H9 (cell line): ENCODE data around the gene RCN1. TPM values are rescaled to one million over a fixed set of nuclear protein-coding genes. Genes with fewer than 3 reads are reported as not detected.
"Not testable (repeated sequence)": the region's sequence is repeated elsewhere in the genome, so short reads cannot be mapped to it uniquely, and the experiment has no call there.

Experiments used
- DNase-seq: peaks from one replicate; pipeline ENCODE4 v3.0.0-alpha.2; 2017
- H2AFZ ChIP-seq: one replicate; pipeline ENCODE4 v1.6.1; 2013; ENCODE audit warnings: mild to moderate bottlenecking, low read length, control low read depth, moderate library complexity
- H2AK5ac ChIP-seq: 2 replicates; pipeline ENCODE4 v1.6.1; 2013; ENCODE audit warnings: low read length, control low read depth, mixed read lengths; ENCODE audit not compliant: insufficient read length
- H2BK120ac ChIP-seq: one replicate; pipeline ENCODE4 v1.6.1; 2013; ENCODE audit warnings: low read depth, mild to moderate bottlenecking, low read length, control low read depth, inconsistent platforms; ENCODE audit not compliant: poor library complexity, severe bottlenecking
- H2BK12ac ChIP-seq: 2 replicates; pipeline ENCODE4 v1.6.1; 2013; ENCODE audit warnings: low read length, control low read depth, mixed read lengths, low read depth; ENCODE audit not compliant: insufficient read length
- H2BK15ac ChIP-seq: 2 replicates; pipeline ENCODE4 v1.6.1; 2013; ENCODE audit warnings: low read depth, low read length, control low read depth
- H2BK20ac ChIP-seq: one replicate; pipeline ENCODE4 v1.6.1; 2013; ENCODE audit warnings: low read depth, mild to moderate bottlenecking, low read length, control low read depth, inconsistent platforms; ENCODE audit not compliant: poor library complexity, severe bottlenecking
- H2BK5ac ChIP-seq: 2 replicates; pipeline ENCODE4 v1.6.1; 2013; ENCODE audit warnings: low read length, control low read depth, mixed read lengths; ENCODE audit not compliant: insufficient read length
- H3K14ac ChIP-seq: 2 replicates; pipeline ENCODE4 v1.6.1; 2013; ENCODE audit warnings: low read length, control low read depth; ENCODE audit not compliant: insufficient read depth
- H3K18ac ChIP-seq: 2 replicates; pipeline ENCODE4 v1.6.1; 2013; ENCODE audit warnings: low read depth, mild to moderate bottlenecking, mixed read lengths, low read length, control low read depth; ENCODE audit not compliant: insufficient read length
- H3K23ac ChIP-seq: 2 replicates; pipeline ENCODE4 v1.6.1; 2013; ENCODE audit warnings: low read length, control low read depth, mixed read lengths, low read depth; ENCODE audit not compliant: insufficient read length
- H3K23me2 ChIP-seq: 2 replicates; pipeline ENCODE4 v1.6.1; 2013; ENCODE audit warnings: low read depth, mild to moderate bottlenecking, mixed read lengths, low read length, control low read depth; ENCODE audit not compliant: insufficient read length, poor library complexity, severe bottlenecking
- H3K27ac ChIP-seq: 2 replicates; pipeline ENCODE4 v1.5.1; 2013; ENCODE audit warnings: low read length, control low read depth, mixed read lengths, low read depth; ENCODE audit not compliant: insufficient read length
- H3K27me3 ChIP-seq: 2 replicates; pipeline ENCODE4 v1.6.1; 2013; ENCODE audit warnings: low read length, control low read depth, inconsistent platforms; ENCODE audit not compliant: insufficient read depth
- H3K4ac ChIP-seq: 2 replicates; pipeline ENCODE4 v1.6.1; 2013; ENCODE audit warnings: low read depth, mild to moderate bottlenecking, control low read depth, inconsistent platforms, low read length, moderate library complexity
- H3K4me1 ChIP-seq: 2 replicates; pipeline ENCODE4 v1.6.1; 2013; ENCODE audit warnings: low read length, control low read depth, inconsistent platforms; ENCODE audit not compliant: insufficient read depth
- H3K4me2 ChIP-seq: 2 replicates; pipeline ENCODE4 v1.6.1; 2013; ENCODE audit warnings: low read length, control low read depth, mixed read lengths; ENCODE audit not compliant: insufficient read length, insufficient read depth
- H3K56ac ChIP-seq: 2 replicates; pipeline ENCODE4 v1.6.1; 2013; ENCODE audit warnings: low read depth, mild to moderate bottlenecking, mixed read lengths, low read length, control low read depth; ENCODE audit not compliant: insufficient read length
- H3K79me1 ChIP-seq: 2 replicates; pipeline ENCODE4 v1.6.1; 2013; ENCODE audit warnings: low read depth, mild to moderate bottlenecking, moderate library complexity, low read length, control low read depth, inconsistent platforms; ENCODE audit not compliant: insufficient read depth, poor library complexity, severe bottlenecking
- H3K79me2 ChIP-seq: 2 replicates; pipeline ENCODE4 v1.6.1; 2013; ENCODE audit warnings: low read length, control low read depth, inconsistent platforms; ENCODE audit not compliant: insufficient read depth
- H3K9ac ChIP-seq: 2 replicates; pipeline ENCODE4 v1.6.1; 2013; ENCODE audit warnings: low read length, control low read depth, mixed read lengths; ENCODE audit not compliant: insufficient read length; ENCODE audit errors: extremely low read depth
- H3K9me3 ChIP-seq: one replicate; pipeline ENCODE4 v1.6.1; 2013; ENCODE audit warnings: low read depth, low read length, inconsistent platforms; ENCODE audit not compliant: control insufficient read depth
- H3T11ph ChIP-seq: one replicate; pipeline ENCODE4 v1.6.1; 2013; ENCODE audit warnings: mild to moderate bottlenecking, low read length, control low read depth, inconsistent platforms
- H4K20me1 ChIP-seq: one replicate; pipeline ENCODE4 v1.6.1; 2013; ENCODE audit not compliant: control insufficient read depth, insufficient read length, insufficient read depth
- H4K5ac ChIP-seq: 2 replicates; pipeline ENCODE4 v1.6.1; 2013; ENCODE audit warnings: low read depth, mild to moderate bottlenecking, mixed read lengths, low read length, control low read depth; ENCODE audit not compliant: insufficient read length
- H4K8ac ChIP-seq: replicated peaks from 2 replicates; pipeline ENCODE4 v1.6.1; 2013; ENCODE audit warnings: low read length, control low read depth, mixed read lengths, low read depth; ENCODE audit not compliant: insufficient read length
- H4K91ac ChIP-seq: 2 replicates; pipeline ENCODE4 v1.6.1; 2013; ENCODE audit warnings: low read depth, mild to moderate bottlenecking, moderate library complexity, mixed read lengths, low read length, control low read depth; ENCODE audit not compliant: insufficient read length
- H3K27ac Mint-ChIP-seq, 3 experiments: 2 replicates in 2 of 3; 3 replicates in 1 of 3; pipeline ENCODE4 v1.8.0; 2020 to 2021; ENCODE audit warnings: mixed read lengths in 3 of 3, mild to moderate bottlenecking in 1 of 3, moderate library complexity in 1 of 3
- H3K27me3 Mint-ChIP-seq: 2 replicates; pipeline ENCODE4 v1.8.0; 2021; ENCODE audit warnings: low read depth, mild to moderate bottlenecking, moderate library complexity, mixed read lengths
- H3K36me3 Mint-ChIP-seq, 3 experiments: 2 replicates in 2 of 3; 3 replicates in 1 of 3; pipeline ENCODE4 v1.8.0; 2020 to 2021; ENCODE audit warnings: low read depth in 3 of 3, mixed read lengths in 3 of 3; ENCODE audit not compliant: insufficient read depth in 1 of 3
- H3K4me1 Mint-ChIP-seq, 2 experiments: 2 replicates each; pipeline ENCODE4 v1.8.0; 2020; ENCODE audit warnings: mixed read lengths in 2 of 2
- H3K4me3 Mint-ChIP-seq, 2 experiments: 2 replicates in 1 of 2; 3 replicates in 1 of 2; pipeline ENCODE4 v1.8.0; 2020 to 2021; ENCODE audit warnings: mild to moderate bottlenecking in 2 of 2, mixed read lengths in 2 of 2, moderate library complexity in 1 of 2
- H3K9me3 Mint-ChIP-seq, 2 experiments: 2 replicates in 1 of 2; 3 replicates in 1 of 2; pipeline ENCODE4 v1.8.0; 2020; ENCODE audit warnings: mild to moderate bottlenecking in 2 of 2, mixed read lengths in 2 of 2, moderate library complexity in 1 of 2
- CTCF ChIP-seq: fragments of 200-600 bp; sonication (generic); conservative IDR thresholded peaks from 3 replicates; pipeline ENCODE4 v1.8.0; 2021; ENCODE audit warnings: antibody characterized with exemption, mild to moderate bottlenecking
- WGBS: extraction: QIAGEN DNeasy Blood & Tissue Kit; methylation state at CpG from one replicate; pipeline ENCODE4 v1.1.7; 2013; ENCODE audit warnings: missing lambda C conversion rate, low lambda C conversion rate, mixed read lengths; ENCODE audit not compliant: insufficient read length; ENCODE audit errors: extremely low coverage; 5-methylcytosine and 5-hydroxymethylcytosine counted together
- total RNA-seq: library from RNA; stranded (reverse); gene quantifications from 2 replicates; pipeline ENCODE4 v1.2.1, GENCODE V29; 2021

Gene RCN1
- total RNA-seq, 1 experiment from 2014 or later, result 109 TPM

DNA sequence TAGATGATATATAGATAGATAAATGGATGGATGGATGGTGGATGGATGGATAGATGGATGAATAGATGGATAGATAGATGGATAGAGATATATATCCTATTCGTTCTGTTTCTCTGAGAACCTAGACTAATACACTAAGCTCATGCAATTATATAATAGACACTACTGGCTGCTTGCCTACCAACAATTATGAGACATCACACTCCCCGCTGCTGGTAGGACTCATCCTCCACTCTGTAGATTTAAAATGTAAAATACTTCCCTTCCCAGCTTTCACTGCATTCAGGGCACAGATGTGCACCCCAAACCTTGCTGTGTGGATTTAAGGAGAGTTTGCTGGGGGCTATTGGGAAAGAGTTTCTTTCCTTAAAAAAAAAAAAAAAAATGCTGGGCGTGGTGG is 28.3 kb upstream of the RCN1 start:
- H3T11ph ChIP-seq, result no peak overlapping the region
- Mint-ChIP-seq H3K9me3 (no peaks in the 10 kb centered on the region), H3K36me3 (no peaks in the 10 kb centered on the region), H3K4me3 (no peak overlapping the region), H3K4me1 (no peaks in the 10 kb centered on the region), H3K27ac (no peak overlapping the region), H3K27me3 (peaks cover 7% of the 10 kb centered on the region)
- no peak for TF ChIP-seq CTCF
- no peaks in the 10 kb centered on the region for H3K9me3 ChIP-seq
- H3K27me3 ChIP-seq, result no peaks in the 10 kb centered on the region
- H3K23me2 ChIP-seq, result no peaks in the 10 kb centered on the region
- no peak for DNase-seq
- H4K20me1 ChIP-seq, result no peaks in the 10 kb centered on the region
- H2BK12ac ChIP-seq, result no peak overlapping the region
- H2AFZ ChIP-seq, result no peak overlapping the region
- H2BK120ac ChIP-seq, result no peak overlapping the region
- H4K91ac ChIP-seq, result no peak overlapping the region
- no peak overlapping the region for H3K27ac ChIP-seq
- no peak overlapping the region for H3K18ac ChIP-seq
- H3K14ac ChIP-seq, result no peak overlapping the region
- no peak overlapping the region for H2BK20ac ChIP-seq
- no peak overlapping the region for H4K5ac ChIP-seq
- H3K9ac ChIP-seq, result no peak overlapping the region
- no peak overlapping the region for H3K4me2 ChIP-seq
- H2AK5ac ChIP-seq, result no peak overlapping the region
- H3K4me1 ChIP-seq, result no peaks in the 10 kb centered on the region
- no peak overlapping the region for H3K56ac ChIP-seq
- H2BK5ac ChIP-seq, result no peak overlapping the region
- H3K79me2 ChIP-seq, result no peaks in the 10 kb centered on the region
- WGBS, result no CpG with 5 or more reads among the region's 3 CpGs
- no peaks in the 10 kb centered on the region for H3K79me1 ChIP-seq
- no peak overlapping the region for H4K8ac ChIP-seq
- H2BK15ac ChIP-seq, result no peak overlapping the region
- no peak overlapping the region for H3K23ac ChIP-seq
- no peak overlapping the region for H3K4ac ChIP-seq

- H2BK5ac ChIP-seq, H2BK12ac ChIP-seq, H3K27me3 ChIP-seq, H2BK120ac ChIP-seq, H3K4ac ChIP-seq, H2BK20ac ChIP-seq, H3K4me3 Mint-ChIP-seq, H2BK15ac ChIP-seq, H3K27me3 Mint-ChIP-seq, H3K4me2 ChIP-seq, H2AK5ac ChIP-seq, H3K23me2 ChIP-seq, H3K79me2 ChIP-seq, H3K18ac ChIP-seq, H4K91ac ChIP-seq, H3K9me3 ChIP-seq, H3K56ac ChIP-seq, H3K9ac ChIP-seq, H3K23ac ChIP-seq, H3K4me1 ChIP-seq, H2AFZ ChIP-seq, H3K79me1 ChIP-seq, H3K9me3 Mint-ChIP-seq, H4K8ac ChIP-seq, H3K4me1 Mint-ChIP-seq, H3K36me3 Mint-ChIP-seq, H3K14ac ChIP-seq, H3T11ph ChIP-seq, DNase-seq, H3K27ac Mint-ChIP-seq, H3K27ac ChIP-seq, H4K5ac ChIP-seq, H4K20me1 ChIP-seq: not testable (repeated sequence)
- WGBS, result no CpG with 5 or more reads among the region's 3 CpGs
These were observed 27.8 kb upstream of the RCN1 start for GRCh38 chr11:32063031-32063430.
